ENCODE data around the gene CHI3L2.
A peak's percentile ranks its signal among the peaks of the same experiment; 100 is the strongest.

The CHI3L2 gene

GRCh38 chr1:111220302-111220890 lies 7.1 kb upstream of the CHI3L2 start:
- no peak for DNase-seq (ENCODE audit: extremely low read depth in 1 of 2, low read depth in 1 of 2)

- DNase-seq (ENCODE audit: extremely low read depth in 1 of 2, low read depth in 1 of 2), result no peak
Observed at GRCh38 chr1:111221276-111221632, 6.3 kb upstream of the CHI3L2 start.

GRCh38 chr1:111221633-111222291 lies 5.8 kb upstream of the CHI3L2 start:
- no peak for DNase-seq (ENCODE audit: extremely low read depth in 1 of 2, low read depth in 1 of 2)

- peak; percentile 62 to 67 for DNase-seq (ENCODE audit: extremely low read depth in 1 of 2, low read depth in 1 of 2)
Observed at GRCh38 chr1:111222308-111223125, 5.0 kb upstream of the CHI3L2 start.

GRCh38 chr1:111223126-111223685 lies 4.3 kb upstream of the CHI3L2 start:
- DNase-seq (ENCODE audit: extremely low read depth in 1 of 2, low read depth in 1 of 2), result no peak

- DNase-seq (ENCODE audit: extremely low read depth in 1 of 2, low read depth in 1 of 2), result no peak
Observed at GRCh38 chr1:111225091-111225490, 2.4 kb upstream of the CHI3L2 start.

GRCh38 chr1:111225717-111226400 lies 1.7 kb upstream of the CHI3L2 start:
- DNase-seq (ENCODE audit: extremely low read depth in 1 of 2, low read depth in 1 of 2), result no peak

GRCh38 chr1:111227851-111228747 lies 586 bp downstream of the CHI3L2 start:
- no peak for DNase-seq (ENCODE audit: extremely low read depth in 1 of 2, low read depth in 1 of 2)

GRCh38 chr1:111228748-111229126 lies 1.2 kb downstream of the CHI3L2 start:
- DNase-seq (ENCODE audit: extremely low read depth in 1 of 2, low read depth in 1 of 2), result no peak

- DNase-seq (ENCODE audit: extremely low read depth in 1 of 2, low read depth in 1 of 2), result no peak
Observed at GRCh38 chr1:111232134-111232533, 4.6 kb downstream of the CHI3L2 start.

- DNase-seq (ENCODE audit: extremely low read depth in 1 of 2, low read depth in 1 of 2), result no peak
Observed at GRCh38 chr1:111234258-111234657, 6.7 kb downstream of the CHI3L2 start.

- no peak for DNase-seq (ENCODE audit: extremely low read depth in 1 of 2, low read depth in 1 of 2)
Observed at GRCh38 chr1:111234866-111235265, 7.4 kb downstream of the CHI3L2 start.

GRCh38 chr1:111236379-111236778 lies 8.9 kb downstream of the CHI3L2 start:
- DNase-seq (ENCODE audit: extremely low read depth in 1 of 2, low read depth in 1 of 2), result no peak

GRCh38 chr1:111236806-111237205 lies 9.3 kb downstream of the CHI3L2 start:
- no peak for DNase-seq (ENCODE audit: extremely low read depth in 1 of 2, low read depth in 1 of 2)

GRCh38 chr1:111238056-111238795 lies 10.7 kb downstream of the CHI3L2 start:
- DNase-seq (ENCODE audit: extremely low read depth in 1 of 2, low read depth in 1 of 2), result no peak

GRCh38 chr1:111241797-111242196 lies 14.3 kb downstream of the CHI3L2 start:
- no peak for DNase-seq (ENCODE audit: extremely low read depth in 1 of 2, low read depth in 1 of 2)

- DNase-seq (ENCODE audit: extremely low read depth in 1 of 2, low read depth in 1 of 2), result no peak
Observed at GRCh38 chr1:111242805-111243523, 15.5 kb downstream of the CHI3L2 start.

GRCh38 chr1:111247125-111247838 lies 19.8 kb downstream of the CHI3L2 start:
- no peak for DNase-seq (ENCODE audit: extremely low read depth in 1 of 2, low read depth in 1 of 2)

Data from activated CD8-positive, alpha-beta memory T cell treated with anti-CD3 and anti-CD28 coated beads for 1 hour (primary cell).